Activated CD4-positive, alpha-beta T cell treated with anti-CD3 and anti-CD28 coated beads, Interleukin-2, amount 50 U/mL, for 1 hour (primary cell): ENCODE results near the gene IGFBP5.

ENCODE experiments used
- DNase-seq: peaks from one replicate; pipeline ENCODE4 v3.0.0-alpha.2; 2020

IGFBP5 gene

GRCh38 chr2:216713691-216714336 lies 18.5 kb upstream of the IGFBP5 start:
- DNase-seq, result no peak

DNA sequence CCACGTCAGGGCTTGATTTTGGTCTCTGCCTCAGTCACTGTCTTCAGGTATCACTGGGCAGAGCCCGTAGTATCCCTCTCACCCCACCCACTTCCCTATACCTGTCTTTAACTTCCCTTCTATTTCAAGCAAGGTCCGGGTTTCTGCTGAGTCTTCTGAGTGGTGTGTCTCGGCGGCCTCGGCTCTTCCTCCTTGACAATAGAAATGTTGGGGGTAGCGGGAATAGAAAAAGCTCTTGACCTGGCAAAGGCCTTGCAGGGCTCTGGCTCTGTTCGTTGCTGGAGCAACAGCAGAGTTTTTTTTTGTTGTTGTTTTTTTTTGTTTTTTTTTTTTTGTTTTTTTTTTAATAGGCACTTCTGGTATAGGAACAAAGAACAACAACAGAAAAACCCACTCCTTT lies 16.0 kb upstream of the IGFBP5 start:
- no peak for DNase-seq

GRCh38 chr2:216710551-216711301 lies 15.4 kb upstream of the IGFBP5 start:
- no peak for DNase-seq

GRCh38 chr2:216702756-216703155 lies 7.4 kb upstream of the IGFBP5 start:
- DNase-seq, result no peak

- DNase-seq, result no peak
Observed at GRCh38 chr2:216701544-216701943, 6.2 kb upstream of the IGFBP5 start.

GRCh38 chr2:216700781-216701180 lies 5.4 kb upstream of the IGFBP5 start:
- no peak for DNase-seq

- no peak for DNase-seq
Observed at GRCh38 chr2:216700088-216700567, 4.8 kb upstream of the IGFBP5 start.

- no peak for DNase-seq
Observed at GRCh38 chr2:216698895-216699294, 3.5 kb upstream of the IGFBP5 start.

DNA sequence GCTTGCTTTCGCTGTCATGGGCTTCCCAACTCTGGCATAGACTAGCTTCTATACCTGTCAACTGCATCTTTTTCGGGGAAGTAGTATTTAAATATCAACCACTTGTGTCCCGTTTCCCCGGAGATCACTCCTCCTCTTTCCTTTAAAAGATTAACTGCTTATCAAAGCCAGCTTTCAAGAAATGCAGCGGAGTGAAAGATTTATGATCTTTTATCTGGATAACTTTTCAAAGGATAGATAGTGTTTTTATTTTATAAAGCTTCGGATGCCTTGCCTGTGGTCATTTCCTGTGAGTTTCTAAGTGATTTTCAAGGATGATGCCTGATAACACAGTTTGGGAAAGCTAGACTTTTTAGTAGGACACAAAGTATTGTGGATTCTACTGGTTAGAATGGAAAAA lies 2.9 kb upstream of the IGFBP5 start:
- no peak for DNase-seq

DNA sequence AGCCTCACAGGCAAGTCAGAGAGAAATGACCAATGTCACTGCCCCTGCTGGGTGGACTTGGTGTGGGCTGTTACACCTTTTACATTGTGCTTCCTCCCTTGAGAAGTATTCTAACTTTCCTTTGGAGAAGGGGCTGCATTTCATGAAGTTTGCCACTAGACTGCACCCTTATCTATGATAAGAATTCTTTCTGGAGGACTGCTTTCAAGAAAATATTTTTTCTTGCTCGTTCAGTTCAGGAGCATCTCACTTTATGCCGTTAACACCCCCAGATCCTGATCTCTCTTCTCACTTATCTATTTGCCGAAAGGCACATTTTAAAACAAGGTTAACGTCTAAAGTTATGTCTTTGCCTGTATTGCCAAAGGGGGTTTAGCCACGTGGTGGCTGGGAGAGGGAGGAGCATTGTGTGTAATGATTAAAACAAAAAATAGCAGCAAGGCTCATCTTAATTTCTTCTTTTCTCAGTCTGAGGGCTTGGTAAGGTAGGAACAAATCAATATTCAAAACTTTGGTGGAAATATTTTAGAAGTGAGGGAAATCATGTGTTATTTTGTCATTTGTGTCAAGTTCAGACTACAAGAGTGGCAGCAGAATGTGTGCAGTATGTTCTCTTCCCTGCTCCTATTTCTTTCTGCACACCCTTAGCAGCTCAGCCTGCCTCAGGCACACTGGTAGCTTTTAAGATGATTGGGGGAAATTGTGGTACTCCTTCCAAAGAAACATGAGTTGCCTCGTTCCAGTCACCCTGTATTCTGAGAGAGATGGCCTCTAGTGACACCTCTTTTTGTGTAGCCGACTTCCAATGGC lies 1.6 kb upstream of the IGFBP5 start:
- no peak for DNase-seq

DNA sequence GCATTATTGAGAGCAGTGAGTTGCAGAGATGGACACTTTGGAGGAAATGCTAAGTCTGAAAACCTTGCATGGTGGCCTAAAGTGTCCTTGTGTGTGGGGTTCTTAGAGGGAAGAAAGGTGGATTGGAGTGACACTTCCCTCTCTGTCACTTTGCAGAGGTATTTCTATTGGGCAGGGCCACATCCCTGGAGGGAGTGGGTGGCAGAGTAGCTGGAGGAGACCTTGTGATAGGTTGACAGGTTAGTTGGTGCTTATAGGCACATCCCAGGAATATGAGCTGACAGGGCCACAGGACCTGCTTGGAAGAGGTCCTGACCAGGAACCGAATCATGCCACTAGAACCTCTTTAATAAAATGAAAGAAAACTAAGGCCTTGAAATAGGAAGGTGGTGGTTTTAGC lies 972 bp upstream of the IGFBP5 start:
- DNase-seq, result no peak

- DNase-seq, result no peak
Observed at GRCh38 chr2:216694826-216695217, 527 bp downstream of the IGFBP5 start.

DNA sequence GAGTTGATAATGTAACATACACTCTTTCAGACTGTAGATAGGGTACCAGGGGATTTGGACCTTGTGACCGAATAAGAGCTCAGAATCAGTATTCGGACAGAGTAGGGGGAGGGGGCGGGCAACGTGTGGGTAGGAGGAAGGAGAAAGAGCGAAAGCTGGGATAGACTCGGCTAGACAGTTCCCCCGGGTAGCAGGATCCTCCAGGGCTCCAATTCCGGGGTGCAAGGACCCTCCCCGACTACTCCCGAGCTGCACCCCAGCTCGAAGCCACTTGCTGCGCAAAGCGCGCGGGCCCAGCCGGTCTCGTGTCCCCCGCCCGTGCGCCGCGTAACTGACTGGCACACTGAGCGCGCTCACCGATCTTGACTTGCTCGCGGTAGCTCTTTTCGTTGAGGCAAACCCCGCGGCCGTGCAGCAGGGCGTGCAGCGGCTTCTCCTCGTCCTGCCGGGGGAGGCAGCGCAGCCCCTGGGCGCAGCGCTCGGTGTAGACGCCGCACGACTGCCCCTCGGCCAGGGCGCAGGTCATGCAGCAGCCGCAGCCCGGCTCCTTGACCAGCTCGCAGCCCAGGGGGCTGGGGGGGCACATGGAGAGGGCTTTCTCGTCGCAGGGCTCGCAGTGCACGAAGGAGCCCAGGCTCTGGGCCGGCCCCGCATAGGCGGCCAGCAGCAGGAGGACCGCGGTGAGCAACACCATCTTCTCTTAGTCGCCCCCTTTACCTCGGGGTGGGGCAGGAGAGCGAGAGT lies 1.1 kb downstream of the IGFBP5 start:
- peak; percentile 16 for DNase-seq

- no peak for DNase-seq
Observed at GRCh38 chr2:216693414-216694080, 1.8 kb downstream of the IGFBP5 start.

DNA sequence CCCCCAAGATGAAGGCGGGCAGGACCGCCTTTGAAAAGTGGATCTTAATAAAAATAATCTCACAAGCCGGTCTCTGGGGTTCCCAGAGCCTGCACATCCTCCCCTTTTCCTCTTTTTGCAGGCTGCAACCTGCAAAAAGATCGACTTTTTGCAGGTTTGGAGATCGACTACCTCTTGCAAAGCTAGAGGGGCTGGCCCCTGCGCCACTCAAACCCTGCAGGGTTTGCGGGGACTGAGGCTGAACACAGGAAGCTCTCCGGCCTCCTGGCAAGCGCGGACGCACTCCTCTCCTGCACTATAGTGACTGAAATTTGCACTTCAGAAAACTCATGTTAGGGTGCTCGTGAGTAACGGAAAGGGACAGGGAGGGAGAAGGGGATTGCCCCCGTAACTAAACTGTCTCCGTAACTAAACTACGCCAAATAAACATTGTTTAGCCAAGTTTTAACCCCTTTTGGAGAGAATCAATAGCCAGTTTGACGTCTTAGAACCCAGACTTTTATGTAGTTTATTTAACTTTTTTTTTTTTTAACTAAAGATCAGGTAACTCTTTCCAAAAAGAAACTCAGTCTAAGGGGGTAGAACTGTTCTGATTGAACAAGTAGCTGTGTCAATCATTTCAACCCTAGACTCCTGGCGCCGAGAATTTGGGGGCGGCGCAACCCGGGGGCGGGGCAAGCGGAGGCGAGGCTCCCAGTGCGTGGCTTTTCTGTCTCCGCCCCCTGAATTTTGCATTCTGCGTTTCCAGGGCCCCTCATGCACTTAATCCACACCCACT lies 2.5 kb downstream of the IGFBP5 start:
- peak; percentile 47 for DNase-seq

DNA sequence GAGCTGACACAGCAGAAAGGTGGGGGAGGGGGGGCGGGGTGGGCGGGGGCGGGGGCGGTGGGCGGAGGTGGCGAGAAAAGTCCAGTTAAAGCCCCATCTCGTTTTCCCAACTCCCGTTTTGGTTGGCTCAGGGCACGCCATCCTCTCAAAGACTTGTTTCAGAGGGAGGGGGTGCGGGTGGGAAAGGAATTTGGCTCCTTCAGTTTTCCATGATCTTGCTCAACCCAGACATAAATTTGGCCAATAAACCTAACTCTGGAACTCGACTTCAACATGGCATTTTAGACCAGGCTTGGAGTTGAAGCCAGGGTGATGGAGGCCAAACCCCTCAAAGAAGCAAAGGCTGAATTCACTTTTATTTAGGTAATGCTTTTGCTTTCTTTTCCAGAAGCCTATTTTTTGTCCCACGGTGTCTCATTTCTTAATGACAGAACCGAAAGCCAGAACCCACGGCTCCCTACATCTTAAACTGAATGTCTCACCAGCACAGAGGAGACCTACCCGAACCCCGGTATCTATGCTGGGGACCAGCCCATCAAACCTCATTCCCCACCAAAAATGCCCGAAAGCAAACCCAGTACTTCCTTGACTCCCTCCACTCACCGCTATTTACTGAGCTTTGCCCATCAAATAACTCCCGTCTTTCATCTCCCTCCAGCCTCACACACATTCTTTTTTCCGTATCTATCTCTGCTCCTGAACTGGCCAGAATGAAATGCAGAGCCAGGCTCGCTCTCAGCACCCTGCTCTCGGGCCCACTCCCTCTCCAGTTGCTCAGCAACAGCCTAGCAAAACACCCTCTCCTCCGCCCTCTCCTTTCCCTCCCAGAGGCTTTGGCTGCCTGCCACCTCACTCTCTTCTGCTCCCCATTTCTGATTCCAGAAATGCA lies 4.3 kb downstream of the IGFBP5 start:
- no peak for DNase-seq

DNA sequence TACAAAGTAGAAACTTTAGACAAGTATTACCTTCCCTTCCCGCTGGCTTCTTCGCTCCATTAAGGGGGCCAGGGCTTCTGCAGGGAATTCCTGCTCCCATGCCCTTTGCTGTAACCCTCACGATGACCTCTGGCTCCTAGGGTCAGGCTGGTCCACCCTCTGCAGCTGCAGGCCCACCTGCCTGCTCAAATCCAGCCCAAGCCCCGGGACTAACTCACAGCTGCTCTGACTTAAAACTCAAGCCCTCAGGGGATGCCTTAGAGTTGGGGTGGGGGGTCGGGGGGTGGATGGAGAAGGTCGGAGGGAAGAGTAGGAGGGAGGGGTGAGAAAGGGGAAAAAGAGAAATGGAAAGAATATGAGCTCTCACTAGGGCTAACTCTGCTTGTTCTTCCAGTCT lies 4.9 kb downstream of the IGFBP5 start:
- no peak for DNase-seq

DNA sequence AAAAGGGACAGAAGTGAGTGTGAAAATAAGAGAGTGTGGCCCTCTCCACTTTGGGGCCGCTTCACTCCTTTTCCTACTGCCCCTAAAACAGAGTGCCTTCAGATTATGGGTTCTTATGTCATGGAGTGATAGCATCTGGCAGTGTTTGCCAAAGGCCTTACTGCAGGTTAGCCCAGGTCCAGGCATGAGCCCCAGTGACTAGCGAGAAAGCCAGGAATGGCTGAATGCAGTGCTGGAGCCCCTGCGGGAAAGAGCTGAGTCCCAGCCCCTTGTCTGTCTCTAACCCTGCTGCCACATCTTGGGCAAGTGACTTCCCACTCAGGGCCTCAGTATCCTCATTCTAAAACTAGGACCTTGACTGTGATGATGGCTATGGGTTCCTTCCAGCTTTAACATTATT lies 6.0 kb downstream of the IGFBP5 start:
- DNase-seq, result no peak

DNA sequence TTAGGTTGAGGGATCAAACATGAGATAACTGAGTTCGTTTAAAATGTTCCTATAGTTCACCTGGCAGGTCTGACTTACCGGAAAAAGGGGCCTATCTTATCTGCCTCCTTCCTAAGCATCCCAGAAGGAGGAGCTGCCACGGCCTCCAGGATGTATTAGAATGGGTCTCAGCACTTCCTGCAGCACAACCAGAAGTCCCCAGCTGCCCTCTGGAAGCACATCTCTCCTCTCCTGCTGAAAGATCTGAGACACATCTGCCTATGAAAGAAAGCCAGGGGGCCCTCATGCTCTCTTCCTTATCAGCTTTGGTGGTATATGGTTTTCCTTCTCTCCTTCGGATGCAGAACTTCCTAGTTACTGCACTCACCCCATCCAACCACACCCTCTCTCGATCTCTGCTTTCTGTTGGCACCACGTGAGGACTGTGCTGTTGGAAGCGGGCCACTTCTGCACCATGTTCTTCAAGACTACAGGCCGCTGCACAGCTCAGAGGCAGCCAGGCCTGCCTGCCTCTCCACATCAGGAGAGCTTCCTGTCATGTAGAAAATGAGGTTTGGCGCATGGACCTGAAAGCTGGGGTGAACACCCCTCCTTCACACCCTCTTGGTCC lies 6.5 kb downstream of the IGFBP5 start:
- no peak for DNase-seq

DNA sequence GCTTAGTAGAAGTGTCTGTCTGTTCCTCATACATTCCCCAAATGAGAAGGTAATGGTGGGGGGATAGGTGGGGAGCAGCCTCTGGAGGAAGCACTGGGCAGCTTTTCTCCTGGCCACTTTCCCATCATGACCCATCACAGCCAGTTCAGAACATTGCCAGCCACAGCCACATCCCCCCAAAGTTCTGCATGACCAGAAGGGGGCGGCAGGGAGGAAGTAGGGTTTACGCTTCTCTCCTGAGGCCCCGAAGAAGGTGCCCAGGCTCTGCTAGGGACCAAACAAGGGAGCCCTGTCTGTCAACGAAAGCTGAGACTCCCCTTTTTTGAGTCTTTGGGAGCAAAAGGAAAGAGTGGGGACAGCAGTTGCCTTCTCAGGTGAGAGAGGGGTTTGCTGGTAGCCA lies 7.7 kb downstream of the IGFBP5 start:
- no peak for DNase-seq
